GM23248 (cell line): ENCODE data around the gene TSEN54.

Experiments used
- EZH2 ChIP-seq: fragments of 200-600 bp; sonication (generic); IDR thresholded peaks from 2 replicates; pipeline ENCODE4 v1.6.1; 2018; ENCODE audit warnings: antibody characterized with exemption, mild to moderate bottlenecking; ENCODE audit not compliant: insufficient read depth, poor library complexity, severe bottlenecking
- EZH2phosphoT487 ChIP-seq: fragments of 200-600 bp; sonication (generic); IDR thresholded peaks from 2 replicates; pipeline ENCODE4 v1.6.1; 2018; ENCODE audit warnings: antibody characterized with exemption, moderate library complexity, mild to moderate bottlenecking, low read depth; ENCODE audit not compliant: insufficient read depth

- no peak for TF ChIP-seq EZH2phosphoT487
- no peak for TF ChIP-seq EZH2
Measured at GRCh38 chr17:75550139-75550465, 33.8 kb downstream of the TSEN54 start.
